ENCODE results near the gene VWA1. TPM values are rescaled to one million over a fixed set of nuclear protein-coding genes. Genes with fewer than 3 reads are reported as not detected.
"Not testable (repeated sequence)": the region's sequence is repeated elsewhere in the genome, so short reads cannot be mapped to it uniquely, and the experiment has no call there.

VWA1 gene
- total RNA-seq, 1 donor from 2014 or later: 59.1 TPM

GRCh38 chr1:1440262-1441001 is 4.9 kb downstream of the VWA1 start:
- Mint-ChIP-seq H3K4me1 (peaks cover 16% of the 10 kb centered on the region), H3K27ac (peak overlapping the region; percentile 87), H3K9me3 (no peaks in the 10 kb centered on the region), H3K27me3 (ENCODE audit: low read depth) (no peaks in the 10 kb centered on the region), H3K36me3 (peaks cover 4% of the 10 kb centered on the region), H3K4me3 (no peak overlapping the region)
- DNase-seq (ENCODE audit: low spot score in 2 of 2, unreplicated experiment in 2 of 2): no peak
- TF ChIP-seq CTCF (IDR thresholded peaks at IDR 0.05; ENCODE audit: unreplicated experiment): no peak

- peaks cover 15% of the 10 kb centered on the region for H3K4me1 Mint-ChIP-seq
- peak in 1 of 2 experiments; percentile 76 for DNase-seq (ENCODE audit: low spot score in 2 of 2, unreplicated experiment in 2 of 2)
- H3K27ac Mint-ChIP-seq: peak overlapping the region; percentile 87
Observed at GRCh38 chr1:1441002-1441888, 5.8 kb downstream of the VWA1 start.

GRCh38 chr1:1442069-1442770 is 6.7 kb downstream of the VWA1 start:
- no peaks in the 10 kb centered on the region for H3K9me3 Mint-ChIP-seq
- H3K36me3 Mint-ChIP-seq: peaks cover 4% of the 10 kb centered on the region
- peaks cover 12% of the 10 kb centered on the region for H3K4me1 Mint-ChIP-seq
- TF ChIP-seq CTCF (IDR thresholded peaks at IDR 0.05; ENCODE audit: unreplicated experiment): no peak
- DNase-seq (ENCODE audit: low spot score in 2 of 2, unreplicated experiment in 2 of 2): no peak
- no peaks in the 10 kb centered on the region for H3K27me3 Mint-ChIP-seq (ENCODE audit: low read depth)
- H3K27ac Mint-ChIP-seq: peak overlapping the region; percentile 59
- no peak overlapping the region for H3K4me3 Mint-ChIP-seq

More at GRCh38 chr1:1441002-1441888, 5.8 kb downstream of the VWA1 start:
- Mint-ChIP-seq H3K9me3 (no peaks in the 10 kb centered on the region), H3K36me3 (peaks cover 4% of the 10 kb centered on the region), H3K27me3 (ENCODE audit: low read depth) (no peaks in the 10 kb centered on the region), H3K4me3 (no peak overlapping the region)
- TF ChIP-seq CTCF (IDR thresholded peaks at IDR 0.05; ENCODE audit: unreplicated experiment): peak; percentile 72

GRCh38 chr1:1446631-1447030 is 11.1 kb downstream of the VWA1 start:
- not testable (repeated sequence) for H3K4me3 Mint-ChIP-seq; DNase-seq (ENCODE audit: low spot score in 2 of 2, unreplicated experiment in 2 of 2); H3K9me3 Mint-ChIP-seq; H3K27ac Mint-ChIP-seq; H3K36me3 Mint-ChIP-seq; H3K4me1 Mint-ChIP-seq; H3K27me3 Mint-ChIP-seq (ENCODE audit: low read depth)

- Mint-ChIP-seq H3K36me3 (no peaks in the 10 kb centered on the region), H3K4me1 (no peaks in the 10 kb centered on the region), H3K4me3 (no peak within 1 kb of the TSS), H3K27me3 (ENCODE audit: low read depth) (peaks cover 8% of the 10 kb centered on the region), H3K27ac (no peak within 1 kb of the TSS), H3K9me3 (no peaks in the 10 kb centered on the region)
- DNase-seq (ENCODE audit: low spot score in 2 of 2, unreplicated experiment in 2 of 2): no peak
- TF ChIP-seq CTCF (IDR thresholded peaks at IDR 0.05; ENCODE audit: unreplicated experiment): no peak
Observed at GRCh38 chr1:1449099-1449739, 13.7 kb downstream of the VWA1 start, which contains the start of gene ATAD3C. Gene ATAD3C (plus strand): TSS chr1:1449689. CDS start chr1:1450684, 995 bp downstream.

GRCh38 chr1:1450616-1451015 is 15.1 kb downstream of the VWA1 start:
- not testable (repeated sequence) for DNase-seq (ENCODE audit: low spot score in 2 of 2, unreplicated experiment in 2 of 2); H3K9me3 Mint-ChIP-seq; H3K4me1 Mint-ChIP-seq; H3K27me3 Mint-ChIP-seq (ENCODE audit: low read depth); H3K4me3 Mint-ChIP-seq; H3K36me3 Mint-ChIP-seq; H3K27ac Mint-ChIP-seq
